Breast epithelium (tissue), 4 donors: ENCODE results near the gene ACP5. TPM values are rescaled to one million over a fixed set of nuclear protein-coding genes. Genes with fewer than 3 reads are reported as not detected.

Experiments
- DNase-seq, 2 donors: peaks; one replicate each; pipeline ENCODE4 v3.0.0-alpha.2; 2019; ENCODE audit warnings: low spot score in 2 of 2
- H3K27ac ChIP-seq, 2 donors: fragments of 200-600 bp; sonication (generic) in 1 of 2; one replicate each; pipeline ENCODE4 v1.5.1; 2016 to 2019; ENCODE audit warnings: mild to moderate bottlenecking in 1 of 2
- H3K27me3 ChIP-seq, 2 donors: fragments of 200-600 bp; sonication (generic) in 1 of 2; one replicate each; pipeline versions ENCODE4 v1.5.1 to v1.6.0; 2017 to 2019; ENCODE audit warnings: control low read depth in 1 of 2, mild to moderate bottlenecking in 1 of 2
- H3K36me3 ChIP-seq: fragments of 200-600 bp; one replicate; pipeline ENCODE4 v1.5.1; 2019
- H3K4me1 ChIP-seq, 2 donors: fragments of 200-600 bp; sonication (generic); one replicate each; pipeline ENCODE4 v1.5.1; 2016 to 2019; ENCODE audit warnings: control low read depth in 1 of 2
- H3K4me3 ChIP-seq, 3 donors: fragments of 200-600 bp; sonication (generic); 1 replicate in 2 of 3; 2 replicates in 1 of 3; pipeline ENCODE4 v1.5.1; 2016 to 2019; ENCODE audit warnings: mild to moderate bottlenecking in 3 of 3, moderate library complexity in 2 of 3
- H3K9me3 ChIP-seq, 2 donors: fragments of 200-600 bp; sonication (generic) in 1 of 2; one replicate each; pipeline ENCODE4 v1.5.1; 2016 to 2019; ENCODE audit warnings: control low read depth in 1 of 2
- CTCF ChIP-seq, 3 donors: fragments of 450-650 bp; IDR thresholded peaks; one replicate each; pipeline ENCODE4 v1.5.1; 2016 to 2017; ENCODE audit warnings: antibody characterized with exemption in 3 of 3, mild to moderate bottlenecking in 3 of 3, moderate library complexity in 3 of 3
- POLR2A ChIP-seq: fragments of 450-650 bp; IDR thresholded peaks from one replicate; pipeline ENCODE4 v1.6.1; 2016; ENCODE audit warnings: antibody characterized with exemption, mild to moderate bottlenecking, moderate library complexity
- POLR2AphosphoS5 ChIP-seq, 3 donors: sonication (generic); formaldehyde crosslinking; IDR thresholded peaks; one replicate each; pipeline ENCODE4 v1.6.1; 2017; ENCODE audit warnings: antibody characterized with exemption in 3 of 3
- intact Hi-C: fragments of 100-400 bp; cut with DNase I; formaldehyde crosslinking; loops from one replicate; pipeline ENCODE4 v1.15.1; 2023; ENCODE audit warnings: low total_unique reads
- total RNA-seq, 3 donors: library from RNA; depleted of rRNA; stranded (reverse); fragments of >200 nt; gene quantifications; one replicate each; pipeline ENCODE4 v1.1.0, GENCODE V29; 2016

Gene ACP5
- total RNA-seq, 3 donors from 2014 or later = 33.4 to 101 (median 92.8) TPM

GRCh38 chr19:11530432-11530831 lies 47.0 kb downstream of the ACP5 start:
- Histone ChIP-seq H3K4me3 (no peak overlapping the region), H3K9me3 (no peaks in the 10 kb centered on the region), H3K27ac (no peak overlapping the region), H3K4me1 (peaks cover 3 to 7% of the 10 kb centered on the region in 2 donors), H3K27me3 (no peaks in the 10 kb centered on the region), H3K36me3 (no peaks in the 10 kb centered on the region)
- TF ChIP-seq CTCF (IDR thresholded peaks at IDR 0.05) (no peak), POLR2A (no peak), POLR2AphosphoS5 (IDR thresholded peaks at IDR 0.05) (no peak)
- intact Hi-C loops = no loop called here
- peak; percentile 67 to 73 for DNase-seq

GRCh38 chr19:11528551-11529341 lies 48.7 kb downstream of the ACP5 start, which contains the start of gene ECSIT:
Gene ECSIT (minus strand): TSS chr19:11529134. CDS start chr19:11519170, 9,964 bp downstream.
- no peaks in the 10 kb centered on the region for H3K27me3 ChIP-seq
- peaks cover 3 to 7% of the 10 kb centered on the region in 2 donors for H3K4me1 ChIP-seq
- H3K4me3 ChIP-seq = peak within 1 kb of the TSS; percentile 82 to 92 (median 86)
- H3K9me3 ChIP-seq = no peaks in the 10 kb centered on the region
- intact Hi-C loops = no loop called here
- peak; percentile 98 for DNase-seq
- TF ChIP-seq POLR2A (peak; percentile 34), CTCF (IDR thresholded peaks at IDR 0.05) (no peak), POLR2AphosphoS5 (IDR thresholded peaks at IDR 0.05) (peak; percentile 66 to 73 (median 67))
- peak within 1 kb of the TSS; percentile 86 to 91 for H3K27ac ChIP-seq
- H3K36me3 ChIP-seq = no peaks in the 10 kb centered on the region

Other genes starting within 250 kb of the ACP5 start
- 10 to 100 TPM; 17.9 to 23.7 (median 22.6) TPM for gene RAB3D, start 238.0 kb downstream of the ACP5 start, total RNA-seq
- gene TMEM205, start 231.4 kb downstream of the ACP5 start, total RNA-seq = 100 to 1,000 TPM; 216 to 286 (median 243) TPM
- gene CCDC159, start 231.1 kb downstream of the ACP5 start, total RNA-seq = 10 to 100 TPM in 2 of 3 donors, 1 to 10 TPM in 1; 8.6 to 30.2 (median 25.5) TPM
- gene PLPPR2, start 222.2 kb downstream of the ACP5 start, total RNA-seq = 10 to 100 TPM in 2 of 3 donors, 1 to 10 TPM in 1; 7.7 to 19.0 (median 11.3) TPM
- gene SWSAP1, start 203.0 kb downstream of the ACP5 start, total RNA-seq = 1 to 10 TPM; 1.1 to 2.6 (median 2.2) TPM
- 1 to 10 TPM; 2.9 to 6.2 (median 4.1) TPM for gene EPOR, start 193.3 kb downstream of the ACP5 start, total RNA-seq
- 10 to 100 TPM in 1 of 3 donors, 1 to 10 TPM in 2; 3.7 to 18.4 (median 9.8) TPM for gene RGL3, start 158.3 kb downstream of the ACP5 start, total RNA-seq
- under 1 TPM in 2 of 3 donors, not detected in 1; 0.33 to 0.59 TPM for gene ODAD3, start 142.5 kb downstream of the ACP5 start, total RNA-seq
- gene PRKCSH, start 142.0 kb downstream of the ACP5 start, total RNA-seq = 10 to 100 TPM; 69.5 to 95.9 (median 92.1) TPM
- gene ELAVL3, start 96.6 kb downstream of the ACP5 start, total RNA-seq = not detected
- 10 to 100 TPM in 2 of 3 donors, 1 to 10 TPM in 1; 3.4 to 14.0 (median 10.8) TPM for gene ZNF653, start 71.8 kb downstream of the ACP5 start, total RNA-seq
- 10 to 100 TPM; 37.0 to 56.0 (median 53.6) TPM for gene ECSIT, start 48.5 kb downstream of the ACP5 start, total RNA-seq
- gene CNN1, start 38.8 kb downstream of the ACP5 start, total RNA-seq = 100 to 1,000 TPM in 1 of 3 donors, 10 to 100 TPM in 1, 1 to 10 TPM in 1; 2.2 to 106 (median 74.3) TPM
- 10 to 100 TPM; 31.7 to 38.0 (median 37.3) TPM for gene ELOF1, start 18.4 kb downstream of the ACP5 start, total RNA-seq
- gene ZNF627, start 19.8 kb upstream of the ACP5 start, total RNA-seq = 10 to 100 TPM in 2 of 3 donors, 1 to 10 TPM in 1; 8.5 to 35.4 (median 23.3) TPM
- gene ZNF823, start 161.3 kb upstream of the ACP5 start, total RNA-seq = 10 to 100 TPM; 10.4 to 20.9 (median 13.1) TPM
- 10 to 100 TPM in 2 of 3 donors, 1 to 10 TPM in 1; 7.7 to 17.6 (median 10.2) TPM for gene ZNF441, start 189.4 kb upstream of the ACP5 start, total RNA-seq
- 1 to 10 TPM; 1.6 to 3.9 (median 3.2) TPM for gene ZNF491, start 220.9 kb upstream of the ACP5 start, total RNA-seq
- gene ZNF440, start 236.6 kb upstream of the ACP5 start, total RNA-seq = 10 to 100 TPM in 2 of 3 donors, 1 to 10 TPM in 1; 9.8 to 16.4 (median 16.0) TPM